ENCODE results near the gene PLXNA1. TPM values are rescaled to one million over a fixed set of nuclear protein-coding genes. Genes with fewer than 3 reads are reported as not detected.

PLXNA1 gene
- total RNA-seq, 1 experiment from 2014 or later = 30.3 TPM

GRCh38 chr3:126970101-126970500, 12.8 kb upstream of the PLXNA1 start:
- CTCF ChIA-PET = interaction anchor here (1.5 kb wide), 1 partner anchor 12 kb away, joined by 5 read pairs; the partner anchor contains the start of gene PLXNA1
- Histone ChIP-seq H3K27me3 (ENCODE audit: insufficient read depth, low read length) (no peaks in the 10 kb centered on the region; the same call in 1 of the 2 replicates), H3K36me3 (ENCODE audit: control insufficient read depth in 1 of 2, insufficient read depth in 2 of 2, low read length in 2 of 2) (no peaks in the 10 kb centered on the region), H3K9me3 (ENCODE audit: control insufficient read depth in 1 of 2, insufficient read depth in 1 of 2, low read depth in 1 of 2, low read length in 2 of 2) (peaks cover 6 to 11% of the 10 kb centered on the region in 2 experiments; a peak in 3 of 4 replicates), H3K4me1 (ENCODE audit: control insufficient read depth in 1 of 2, insufficient read depth in 2 of 2, low read length in 2 of 2) (no peaks in the 10 kb centered on the region), H3K27ac (ENCODE audit: low read depth, low read length) (no peak overlapping the region), H3K4me3 (replicated peaks in 1 of 2; ENCODE audit: low read depth in 1 of 2, low read length in 2 of 2) (no peak overlapping the region), H4K20me1 (ENCODE audit: insufficient read depth) (no peaks in the 10 kb centered on the region), H3K4me2 (ENCODE audit: low read length) (no peak overlapping the region), H3K79me2 (ENCODE audit: insufficient read depth, low read length) (no peaks in the 10 kb centered on the region), H3K9ac (ENCODE audit: low read length) (no peak overlapping the region), H3K9me2 (ENCODE audit: insufficient read depth) (no peaks in the 10 kb centered on the region), H2AFZ (ENCODE audit: low read depth, low read length, poor library complexity, severe bottlenecking) (no peak overlapping the region)
- TF ChIP-seq ATF3 (IDR thresholded peaks at IDR 0.05) (no peak), ZNF274 (IDR thresholded peaks at IDR 0.05; ENCODE audit: low read depth, low read length) (no peak), RAD21 (IDR thresholded peaks at IDR 0.05; ENCODE audit: low read depth) (peak; percentile 14; the same call in 1 of the 2 replicates), SP1 (IDR thresholded peaks at IDR 0.05; ENCODE audit: low read depth) (no peak), YY1 (IDR thresholded peaks at IDR 0.05; ENCODE audit: extremely low read depth, insufficient replicate concordance, low read depth, low read length) (no peak), SRF (IDR thresholded peaks at IDR 0.05; ENCODE audit: low read depth) (no peak)
- no TSS peak for BruUV-seq (replicated peaks)
- POLR2A ChIA-PET = no interaction called here
- DNase-seq (ENCODE audit: low read depth, low spot score) = no peak
- RAD21 ChIA-PET (ENCODE audit: low non-redundant PET in 1 of 2, low total read pairs in 2 of 2, uncharacterized antibody in 2 of 2, unreplicated experiment in 2 of 2) = no interaction called here
- intact Hi-C loops (cut with micrococcal nuclease) = no loop called here
- no peak for ATAC-seq

GRCh38 chr3:126970921-126971320, 12.0 kb upstream of the PLXNA1 start:
- DNase-seq (ENCODE audit: low read depth, low spot score) (no peak), ATAC-seq (no peak)
- no TSS peak for BruUV-seq (replicated peaks)
- Histone ChIP-seq H3K79me2 (ENCODE audit: insufficient read depth, low read length) (no peaks in the 10 kb centered on the region), H4K20me1 (ENCODE audit: insufficient read depth) (no peaks in the 10 kb centered on the region), H3K27me3 (ENCODE audit: insufficient read depth, low read length) (no peaks in the 10 kb centered on the region; the same call in 1 of the 2 replicates), H3K36me3 (ENCODE audit: control insufficient read depth in 1 of 2, insufficient read depth in 2 of 2, low read length in 2 of 2) (no peaks in the 10 kb centered on the region), H3K9ac (ENCODE audit: low read length) (no peak overlapping the region), H3K9me2 (ENCODE audit: insufficient read depth) (no peaks in the 10 kb centered on the region), H3K9me3 (ENCODE audit: control insufficient read depth in 1 of 2, insufficient read depth in 1 of 2, low read depth in 1 of 2, low read length in 2 of 2) (peaks cover 7 to 11% of the 10 kb centered on the region in 2 experiments; a peak in 3 of 4 replicates), H2AFZ (ENCODE audit: low read depth, low read length, poor library complexity, severe bottlenecking) (no peak overlapping the region), H3K27ac (ENCODE audit: low read depth, low read length) (no peak overlapping the region), H3K4me1 (ENCODE audit: control insufficient read depth in 1 of 2, insufficient read depth in 2 of 2, low read length in 2 of 2) (no peaks in the 10 kb centered on the region), H3K4me3 (replicated peaks in 1 of 2; ENCODE audit: low read depth in 1 of 2, low read length in 2 of 2) (no peak overlapping the region), H3K4me2 (ENCODE audit: low read length) (no peak overlapping the region)
- TF ChIP-seq CEBPB (IDR thresholded peaks at IDR 0.05; ENCODE audit: low read depth) (no peak), ZNF274 (IDR thresholded peaks at IDR 0.05; ENCODE audit: low read depth, low read length) (no peak), SP1 (IDR thresholded peaks at IDR 0.05; ENCODE audit: low read depth) (no peak), RAD21 (IDR thresholded peaks at IDR 0.05; ENCODE audit: low read depth) (no peak), FOSL1 (IDR thresholded peaks at IDR 0.05; ENCODE audit: low read depth) (no peak), MAX (IDR thresholded peaks at IDR 0.05) (no peak)
- intact Hi-C loops (cut with micrococcal nuclease) = no loop called here
- ChIA-PET RAD21 (ENCODE audit: low non-redundant PET in 1 of 2, low total read pairs in 2 of 2, uncharacterized antibody in 2 of 2, unreplicated experiment in 2 of 2) (no interaction called here), POLR2A (no interaction called here), CTCF (interaction anchor here (1.5 kb wide), 1 partner anchor 12 kb away, joined by 5 read pairs; the partner anchor contains the start of gene PLXNA1)
